AG09319 (cell line): ENCODE results near the gene DSG2.

ENCODE experiments used
- DNase-seq: peaks from one replicate; pipeline ENCODE4 v3.0.0-alpha.2; 2010; ENCODE audit warnings: low read depth; ENCODE audit errors: extremely low read depth
- CTCF ChIP-seq: IDR thresholded peaks from 2 replicates; pipeline ENCODE4 v1.5.1; 2011; ENCODE audit warnings: low read depth, mild to moderate bottlenecking, inconsistent platforms, low read length, moderate library complexity

Gene DSG2

GRCh38 chr18:31554776-31555175 is 56.8 kb downstream of the DSG2 start:
- TF ChIP-seq CTCF = no peak
- no peak for DNase-seq

GRCh38 chr18:31555971-31556747 is 58.2 kb downstream of the DSG2 start:
- TF ChIP-seq CTCF = peak; percentile 70
- peak; percentile 39 for DNase-seq

- no peak for DNase-seq
- TF ChIP-seq CTCF = no peak
These were observed 59.5 kb downstream of the DSG2 start for GRCh38 chr18:31557446-31557845.

- no peak for TF ChIP-seq CTCF
- DNase-seq = no peak
These were observed 60.6 kb downstream of the DSG2 start for GRCh38 chr18:31558567-31558966.

- DNase-seq = no peak
- no peak for TF ChIP-seq CTCF
These were observed 64.7 kb downstream of the DSG2 start for GRCh38 chr18:31562726-31563125.

GRCh38 chr18:31563778-31564177 is 65.8 kb downstream of the DSG2 start:
- no peak for TF ChIP-seq CTCF
- no peak for DNase-seq

- no peak for TF ChIP-seq CTCF
- no peak for DNase-seq
These were observed 67.4 kb downstream of the DSG2 start for GRCh38 chr18:31565345-31565744.
